HG03571 (cell line): Measurements from ENCODE around the gene VAPB.

ENCODE experiments used
- ATAC-seq: cut with Tn5 transposase; IDR thresholded peaks from one replicate; pipeline ENCODE4 v1.9.1; 2021; ENCODE audit not compliant: unreplicated experiment

The VAPB gene

GRCh38 chr20:58479726-58480440 lies 90.9 kb downstream of the VAPB start:
- no peak for ATAC-seq

DNA sequence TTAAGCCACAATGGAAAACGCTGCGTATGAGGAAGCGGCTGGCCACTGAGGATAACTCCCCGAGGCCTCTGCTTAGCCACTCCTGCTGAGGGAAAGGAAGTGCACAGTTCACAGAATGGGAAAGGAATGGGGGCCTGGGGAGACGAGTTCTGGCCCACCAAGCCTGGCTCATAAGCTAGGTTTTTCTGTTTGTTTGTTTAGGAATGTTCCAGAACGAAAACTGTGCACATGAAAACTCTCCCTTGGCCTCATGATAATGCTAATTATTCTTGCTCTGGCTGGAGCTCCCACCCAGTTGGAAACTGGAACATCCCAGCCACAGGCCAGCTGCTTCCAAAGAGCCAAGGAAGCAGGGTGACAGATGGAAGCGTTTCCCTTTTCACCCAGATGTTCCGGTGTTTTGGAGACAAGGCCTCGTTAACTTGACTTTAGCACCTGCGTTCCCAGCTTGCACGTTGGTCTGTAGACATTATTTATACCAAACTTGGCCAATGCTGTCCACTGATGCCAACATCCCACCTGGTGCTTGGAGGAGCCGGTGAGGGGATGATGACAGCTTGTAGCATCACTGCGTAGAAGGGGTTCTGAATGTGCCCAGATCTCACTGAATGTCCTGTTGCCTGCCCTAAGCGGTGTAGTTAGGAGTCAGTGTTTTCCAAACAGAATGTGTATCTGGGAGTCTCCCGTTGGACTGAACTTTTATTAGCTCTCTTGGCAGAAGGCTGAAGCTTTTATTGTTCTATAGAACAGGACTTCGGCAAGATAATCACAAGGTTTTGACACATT lies 91.7 kb downstream of the VAPB start:
- ATAC-seq: no peak

DNA sequence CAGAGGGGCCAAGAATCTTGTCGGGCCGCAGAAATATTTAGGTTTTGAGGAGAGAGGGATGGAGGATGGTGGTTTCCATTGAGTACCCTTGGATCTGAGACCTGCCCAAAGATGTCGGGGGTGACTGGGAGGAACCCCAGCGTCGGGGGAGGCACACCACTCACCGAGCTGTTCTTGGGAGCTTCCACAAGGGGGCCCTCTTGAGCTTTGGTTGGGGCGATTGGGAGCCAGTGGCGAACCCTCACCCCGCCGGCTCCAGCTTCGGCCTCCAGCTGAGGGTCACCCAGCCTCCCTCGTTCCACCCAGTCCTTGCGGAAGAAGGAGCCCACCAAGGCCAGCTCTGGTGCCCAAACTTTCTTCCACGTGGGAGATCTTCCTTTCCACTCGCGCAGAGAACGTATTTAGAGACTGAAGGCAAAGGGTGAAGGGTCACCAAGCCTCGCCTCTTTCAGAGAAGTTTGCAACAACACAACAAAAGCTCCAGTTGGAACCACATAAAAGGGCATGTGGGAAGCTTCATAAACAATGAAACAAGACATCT lies 92.5 kb downstream of the VAPB start:
- no peak for ATAC-seq

- no peak for ATAC-seq
Observed at GRCh38 chr20:58482416-58482815, 93.4 kb downstream of the VAPB start.

DNA sequence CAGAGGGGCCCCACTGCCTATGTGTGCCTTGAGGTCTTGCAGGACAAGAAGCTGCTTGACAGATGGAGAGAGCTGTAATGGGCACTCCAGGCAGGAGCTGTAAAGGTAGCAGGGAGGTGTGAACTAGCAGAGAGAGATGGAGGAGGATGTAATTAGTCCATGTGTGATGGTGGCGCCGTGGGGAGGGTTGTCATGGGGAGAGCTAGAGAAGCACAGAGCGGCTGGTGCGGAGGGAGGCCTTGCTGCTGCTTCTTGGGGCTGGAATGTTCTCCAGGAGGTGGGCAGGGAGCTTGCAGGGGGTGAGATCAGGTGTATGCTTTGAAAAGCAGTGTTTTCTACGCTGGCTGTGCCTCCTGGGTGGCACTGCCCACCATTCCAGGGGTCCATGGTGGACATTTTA lies 94.0 kb downstream of the VAPB start:
- no peak for ATAC-seq

DNA sequence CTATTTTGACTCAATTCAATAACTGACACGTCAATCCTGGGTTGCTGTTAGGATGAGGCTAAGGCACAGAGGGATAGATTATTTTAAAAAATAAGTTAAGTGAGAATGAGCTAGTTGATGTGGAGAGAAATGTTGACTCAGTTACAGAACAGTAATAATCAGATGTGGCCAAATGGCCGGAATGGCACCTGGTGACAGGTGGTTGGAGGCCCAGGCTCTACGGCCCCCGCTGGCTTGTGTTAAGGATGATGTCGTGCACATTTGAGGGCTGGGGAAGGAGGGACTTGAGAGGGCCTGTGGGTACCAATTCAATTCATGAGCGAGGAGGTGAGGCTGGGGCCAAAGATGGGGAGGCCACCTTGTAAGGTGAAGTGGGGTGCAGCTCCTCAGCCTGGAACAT lies 94.4 kb downstream of the VAPB start:
- ATAC-seq: no peak

- no peak for ATAC-seq
Observed at GRCh38 chr20:58485393-58485792, 96.4 kb downstream of the VAPB start.

- ATAC-seq: no peak
Observed at GRCh38 chr20:58486207-58486606, 97.2 kb downstream of the VAPB start.

DNA sequence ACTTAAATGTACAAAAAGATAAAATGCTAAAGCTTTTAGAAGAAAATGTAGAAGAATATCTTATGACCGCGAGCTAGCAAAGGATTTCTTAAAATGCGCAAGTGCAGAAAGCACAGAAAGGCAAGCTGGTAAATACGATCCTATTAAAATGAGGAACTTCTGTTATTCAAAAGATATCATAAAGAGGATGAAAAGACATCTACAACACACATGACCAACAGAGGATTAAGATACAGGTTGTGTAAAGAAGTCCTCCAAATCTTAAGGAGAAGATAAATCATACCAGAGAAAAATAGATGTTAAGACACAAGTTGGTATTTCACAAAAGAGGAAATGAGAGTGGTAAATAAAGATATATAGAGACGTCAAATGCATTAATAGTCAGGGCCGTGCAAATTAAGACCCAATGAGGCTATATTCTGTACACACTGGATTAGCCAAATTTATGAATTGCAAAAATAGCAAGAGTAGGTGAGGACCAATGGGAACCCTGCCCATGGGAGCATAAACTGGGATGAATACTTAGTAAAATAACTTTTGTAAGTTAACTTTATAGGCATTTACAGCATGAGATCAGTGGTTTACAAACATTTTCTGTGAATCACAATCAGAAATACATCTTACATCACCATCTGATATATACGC lies 103.2 kb downstream of the VAPB start:
- no peak for ATAC-seq

DNA sequence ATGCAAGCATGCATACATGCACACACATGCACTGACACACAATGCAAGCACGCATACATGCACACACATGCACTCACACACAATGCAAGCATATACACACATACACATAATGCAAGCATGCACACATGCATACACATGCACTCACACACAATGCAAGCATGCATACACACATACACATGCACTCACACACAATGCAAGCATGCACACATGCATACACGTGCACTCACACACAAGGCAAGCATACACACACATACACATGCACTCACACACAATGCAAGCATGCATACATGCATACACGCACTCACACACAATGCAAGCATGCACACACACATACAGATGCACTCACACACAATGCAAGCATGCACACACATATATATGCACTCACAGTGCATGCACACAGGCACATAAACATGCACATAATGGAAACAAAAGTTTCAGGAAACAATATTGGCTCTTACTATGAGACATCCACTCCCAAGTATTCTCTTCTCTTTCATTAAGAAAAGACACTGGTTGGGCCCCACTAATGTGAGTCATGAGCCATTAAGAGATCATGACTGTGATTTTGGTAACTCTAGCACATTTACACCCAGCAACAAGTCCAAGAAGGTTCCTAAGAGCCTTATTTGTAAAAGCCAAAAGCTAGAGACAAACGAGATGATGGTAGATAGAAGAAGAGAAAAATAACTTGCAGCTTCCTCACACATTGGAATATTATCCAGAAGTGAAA lies 103.9 kb downstream of the VAPB start:
- no peak for ATAC-seq

DNA sequence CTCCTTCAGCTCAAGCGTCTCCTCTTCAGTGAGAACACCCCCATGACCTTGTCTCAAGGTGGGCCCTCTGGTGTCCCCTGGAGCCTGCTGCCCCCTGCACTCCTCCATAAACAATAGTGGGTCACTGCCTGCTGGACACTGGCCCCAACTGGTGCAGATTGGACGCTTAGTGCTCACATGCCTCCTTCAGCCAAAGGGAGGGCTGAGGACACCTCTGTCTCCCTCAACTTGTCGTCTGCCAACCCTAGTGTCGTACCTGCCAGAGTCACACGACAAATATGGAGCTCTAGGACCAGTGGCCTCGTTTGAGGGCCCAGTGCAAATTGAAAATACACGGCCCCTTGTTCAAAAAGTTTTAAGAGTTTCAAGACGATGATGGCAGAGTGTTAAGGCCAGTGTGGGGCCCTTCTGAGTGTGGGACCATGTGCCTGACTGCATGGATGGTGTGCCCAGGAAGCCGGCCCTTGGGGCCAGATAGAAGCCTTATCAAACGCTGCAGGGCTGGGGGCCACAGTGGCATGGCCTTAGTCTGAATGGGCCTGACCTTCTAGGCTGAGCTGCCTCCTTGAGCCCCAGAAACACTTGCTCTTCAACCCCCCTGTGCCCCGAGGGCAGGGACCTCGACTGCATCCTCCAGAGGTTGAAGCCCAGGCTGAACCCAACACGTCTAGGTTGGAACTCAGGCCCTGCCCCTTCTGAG lies 106.0 kb downstream of the VAPB start:
- ATAC-seq: no peak

- ATAC-seq: no peak
Observed at GRCh38 chr20:58495623-58496428, 106.8 kb downstream of the VAPB start.

DNA sequence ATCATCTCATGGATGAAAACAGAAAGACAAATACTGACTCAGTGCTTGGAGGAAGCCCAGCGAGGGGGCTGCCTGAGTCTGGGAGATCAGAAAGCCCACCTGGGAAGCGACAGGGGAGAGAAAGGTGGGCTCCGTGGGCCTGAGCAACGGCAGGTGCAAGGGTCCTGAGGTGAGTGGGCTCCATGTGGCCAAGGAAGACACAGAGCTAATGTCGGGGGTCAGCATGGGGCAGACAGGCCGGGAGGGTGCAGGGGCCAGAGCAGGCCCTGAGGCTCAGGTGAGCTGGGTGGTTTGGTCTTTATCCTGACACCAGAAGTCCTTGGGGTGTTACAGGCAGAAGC lies 107.4 kb downstream of the VAPB start:
- no peak for ATAC-seq

DNA sequence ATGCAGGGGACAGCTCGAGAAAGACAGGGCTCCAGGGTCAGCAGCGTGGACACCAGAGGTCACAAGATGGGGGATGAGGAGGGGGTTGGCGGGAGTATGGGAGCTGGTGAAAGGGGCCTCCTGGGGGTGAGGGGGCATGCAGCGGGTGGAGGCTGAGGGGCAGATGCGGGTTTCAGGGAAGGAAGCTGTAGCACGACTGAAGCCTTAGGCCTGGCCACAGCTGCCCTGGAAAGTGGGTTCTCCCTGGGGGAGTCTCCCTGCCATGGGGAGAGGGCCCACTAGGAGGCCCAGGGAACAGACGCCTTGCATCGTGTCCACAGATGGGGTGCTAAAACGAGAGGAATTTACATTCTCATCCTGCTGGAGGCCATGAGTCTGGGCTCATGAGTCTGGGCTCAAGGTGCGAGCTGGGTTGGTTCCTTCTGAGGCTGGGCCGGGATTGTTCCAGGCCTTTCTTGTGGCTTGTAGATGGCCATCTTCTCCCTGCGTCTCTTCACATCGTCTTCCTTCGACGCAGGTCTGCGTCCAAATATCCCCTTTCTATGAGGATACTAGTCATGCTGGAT lies 108.1 kb downstream of the VAPB start:
- no peak for ATAC-seq

DNA sequence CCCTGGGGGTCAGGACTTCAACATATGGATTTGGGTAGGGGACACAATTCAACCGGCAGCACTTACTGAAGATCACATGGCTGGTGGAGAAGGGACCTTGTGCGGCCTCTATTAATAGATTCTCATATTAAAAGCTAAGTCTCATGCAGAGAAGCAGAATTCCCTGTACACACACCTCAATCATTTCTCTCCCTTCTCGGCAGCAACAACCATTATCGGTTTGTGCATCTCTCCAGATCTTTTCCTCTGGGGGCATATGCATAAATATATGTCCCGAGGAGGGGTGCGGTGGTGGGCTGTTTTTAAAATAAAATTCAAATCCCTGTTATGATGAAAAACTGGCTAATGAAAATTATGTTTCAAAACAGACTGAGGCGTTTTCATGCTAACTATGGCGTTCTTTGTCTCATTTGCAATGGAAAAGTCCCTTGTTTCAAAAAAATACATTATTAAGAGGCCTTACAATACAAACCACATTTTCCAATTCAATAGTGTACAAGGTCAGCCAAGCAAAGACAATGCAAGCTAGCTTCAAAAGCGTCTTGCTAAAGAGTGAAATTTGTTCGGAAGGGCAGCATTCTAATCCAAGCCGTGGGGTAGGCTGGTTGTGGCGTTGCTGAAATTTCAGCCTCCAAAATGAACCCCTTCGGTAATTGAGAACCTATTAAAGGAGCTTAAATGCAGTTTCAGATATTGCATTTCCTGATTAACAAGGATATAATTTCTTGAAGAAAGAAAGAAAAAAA lies 108.9 kb downstream of the VAPB start:
- no peak for ATAC-seq

DNA sequence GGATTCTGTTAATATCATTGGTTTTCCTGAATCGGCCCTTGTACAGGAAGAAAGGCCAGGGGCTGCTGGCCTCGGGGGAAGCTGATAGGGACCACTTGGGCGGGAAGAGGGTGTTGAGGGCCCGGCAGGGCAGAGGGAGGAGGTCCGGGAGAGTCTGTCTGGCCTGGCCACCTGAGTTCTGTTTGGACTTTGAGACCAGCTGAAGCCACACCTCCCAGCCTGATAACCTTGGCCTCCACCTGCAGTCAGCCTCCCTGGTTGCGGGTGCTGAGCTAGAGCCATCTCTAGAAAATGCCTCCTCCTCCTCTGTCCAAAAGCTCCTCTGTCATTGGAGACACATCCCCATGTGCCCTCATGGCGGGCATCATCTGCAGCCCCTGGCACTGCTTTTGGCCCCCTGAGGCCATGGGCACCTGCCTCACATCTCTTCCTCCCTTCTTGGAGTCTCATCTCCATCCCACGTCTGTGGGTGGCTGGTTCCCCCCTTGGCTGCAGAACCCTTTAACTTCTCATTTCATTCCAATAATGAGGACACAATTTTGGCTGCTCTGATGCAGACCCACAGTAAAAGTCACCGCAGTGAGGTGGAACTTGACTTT lies 109.5 kb downstream of the VAPB start:
- no peak for ATAC-seq

- ATAC-seq: no peak
Observed at GRCh38 chr20:58500256-58500655, 111.2 kb downstream of the VAPB start.
